Astrocyte (in vitro differentiated cells and primary cell): ENCODE measurements around the gene DLL1. TPM values are rescaled to one million over a fixed set of nuclear protein-coding genes. Genes with fewer than 3 reads are reported as not detected.

Experiments
- DNase-seq: peaks from one replicate; pipeline ENCODE4 v3.0.0-alpha.2; 2010; ENCODE audit warnings: low read depth
- FAIRE-seq: peaks from 2 replicates; lab custom pipeline; 2011; peaks lifted over from hg19 to GRCh38; lab: Jason Lieb, UNC
- H2AFZ ChIP-seq: 2 replicates; pipeline ENCODE4 v1.6.0; 2012; ENCODE audit warnings: low read depth, low read length, inconsistent platforms
- H3K27ac ChIP-seq: 2 replicates; pipeline ENCODE4 v1.5.1; 2011; ENCODE audit warnings: low read depth, low read length, inconsistent platforms
- H3K27me3 ChIP-seq: 2 replicates; pipeline ENCODE4 v1.6.0; 2011; ENCODE audit warnings: low read length, inconsistent platforms; ENCODE audit not compliant: insufficient read depth
- H3K36me3 ChIP-seq: 2 replicates; pipeline ENCODE4 v1.5.1; 2011; ENCODE audit warnings: low read length, inconsistent platforms; ENCODE audit not compliant: insufficient read depth
- H3K4me1 ChIP-seq: 2 replicates; pipeline ENCODE4 v1.5.1; 2011; ENCODE audit warnings: low read length, inconsistent platforms; ENCODE audit not compliant: insufficient read depth
- H3K4me2 ChIP-seq: 2 replicates; pipeline ENCODE4 v1.6.0; 2012; ENCODE audit warnings: low read length, inconsistent platforms
- H3K4me3 ChIP-seq: 2 replicates; pipeline ENCODE4 v1.5.1; 2011; ENCODE audit warnings: low read depth, mild to moderate bottlenecking, low read length, inconsistent platforms; ENCODE audit not compliant: insufficient read depth
- H3K79me2 ChIP-seq: 2 replicates; pipeline ENCODE4 v1.6.0; 2012; ENCODE audit warnings: mild to moderate bottlenecking, low read length, inconsistent platforms; ENCODE audit not compliant: insufficient read depth
- H3K9ac ChIP-seq: 2 replicates; pipeline ENCODE4 v1.6.0; 2012; ENCODE audit warnings: mild to moderate bottlenecking, low read length, inconsistent platforms
- H3K9me3 ChIP-seq: 2 replicates; pipeline ENCODE4 v1.5.1; 2012; ENCODE audit warnings: low read depth, mild to moderate bottlenecking, low read length, inconsistent platforms; ENCODE audit not compliant: insufficient read depth
- H4K20me1 ChIP-seq: 2 replicates; pipeline ENCODE4 v1.6.0; 2012; ENCODE audit warnings: low read length, inconsistent platforms; ENCODE audit not compliant: insufficient read depth
- H3K27ac Mint-ChIP-seq: one replicate; pipeline ENCODE4 v1.8.0; 2021; ENCODE audit warnings: mild to moderate bottlenecking, mixed read lengths; ENCODE audit not compliant: unreplicated experiment
- H3K27me3 Mint-ChIP-seq: one replicate; pipeline ENCODE4 v1.8.0; 2021; ENCODE audit warnings: low read depth, mixed read lengths; ENCODE audit not compliant: unreplicated experiment
- H3K36me3 Mint-ChIP-seq: one replicate; pipeline ENCODE4 v1.8.0; 2021; ENCODE audit warnings: low read depth, mixed read lengths; ENCODE audit not compliant: unreplicated experiment
- H3K4me1 Mint-ChIP-seq: one replicate; pipeline ENCODE4 v1.8.0; 2021; ENCODE audit warnings: low read depth, mixed read lengths; ENCODE audit not compliant: unreplicated experiment
- H3K4me3 Mint-ChIP-seq: one replicate; pipeline ENCODE4 v1.8.0; 2021; ENCODE audit warnings: mild to moderate bottlenecking, moderate library complexity, mixed read lengths; ENCODE audit not compliant: unreplicated experiment
- H3K9me3 Mint-ChIP-seq: one replicate; pipeline ENCODE4 v1.8.0; 2021; ENCODE audit warnings: mild to moderate bottlenecking, mixed read lengths; ENCODE audit not compliant: unreplicated experiment
- EZH2 ChIP-seq: IDR thresholded peaks from 2 replicates; pipeline ENCODE4 v1.6.1; 2012; ENCODE audit warnings: mild to moderate bottlenecking, low read length, inconsistent platforms; ENCODE audit not compliant: insufficient read depth
- total RNA-seq: library from RNA; stranded (reverse); gene quantifications from 2 replicates; pipeline ENCODE4 v1.2.1, GENCODE V29; 2021
- TF ChIP-seq, protein P1 (sequence below): IDR thresholded peaks from 2 replicates; pipeline ENCODE4 v1.5.1; 2011; ENCODE audit warnings: low read depth, mild to moderate bottlenecking, inconsistent platforms, low read length, moderate library complexity; ENCODE audit not compliant: insufficient read depth

The DLL1 gene
- total RNA-seq, 1 donor from 2014 or later, result 1.6 TPM

DNA sequence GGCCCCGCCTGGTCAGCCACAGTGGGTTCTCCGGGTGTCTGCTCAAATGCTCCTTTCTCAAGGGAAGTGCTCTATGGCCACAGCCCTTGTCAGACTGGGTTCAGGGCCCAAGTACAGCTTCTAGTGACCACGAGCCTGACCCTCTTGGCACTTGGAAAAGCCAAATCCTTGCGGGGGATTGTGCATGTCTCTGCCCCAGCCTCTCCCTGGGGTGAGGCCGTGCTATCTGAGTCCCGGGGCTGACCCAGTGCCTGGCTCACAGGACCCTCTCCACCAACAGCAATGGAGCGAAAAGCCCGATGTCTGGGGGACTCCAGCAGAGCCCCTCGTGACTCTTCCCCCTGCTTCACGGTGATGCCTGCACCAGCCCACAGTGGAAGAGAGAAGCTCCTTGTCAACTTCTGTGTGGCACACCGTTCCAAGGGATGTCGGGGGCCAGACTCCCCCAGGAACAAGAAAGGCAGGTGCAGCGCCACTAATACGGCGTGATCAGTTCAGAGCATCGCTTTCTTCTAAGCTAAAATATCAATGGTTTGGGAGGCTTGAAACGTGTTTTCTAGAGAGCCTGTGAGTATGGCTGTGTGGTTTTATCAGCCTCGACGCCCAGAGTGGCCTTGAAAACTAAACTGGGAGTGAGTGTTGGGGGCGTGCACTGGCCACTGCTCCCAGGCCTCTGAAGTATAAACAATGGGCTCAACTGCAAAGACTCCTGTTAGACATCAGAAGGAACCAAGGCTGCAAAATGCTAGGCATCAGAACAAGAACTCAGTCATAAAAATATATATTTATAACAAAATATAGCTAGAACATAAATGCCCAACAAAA lies 51.9 kb downstream of the DLL1 start:
- Mint-ChIP-seq H3K4me3 (no peak overlapping the region), H3K27me3 (peaks cover 26% of the 10 kb centered on the region), H3K4me1 (no peaks in the 10 kb centered on the region), H3K9me3 (no peaks in the 10 kb centered on the region), H3K27ac (no peak overlapping the region), H3K36me3 (no peaks in the 10 kb centered on the region)
- FAIRE-seq, result no peak
- no peaks in the 10 kb centered on the region for H3K9me3 ChIP-seq
- H3K79me2 ChIP-seq, result no peaks in the 10 kb centered on the region
- H2AFZ ChIP-seq, result no peak overlapping the region
- DNase-seq, result no peak
- no peak overlapping the region for H3K27ac ChIP-seq
- H3K4me1 ChIP-seq, result no peaks in the 10 kb centered on the region
- TF ChIP-seq EZH2, result no peak
- TF ChIP-seq, protein P1, sequence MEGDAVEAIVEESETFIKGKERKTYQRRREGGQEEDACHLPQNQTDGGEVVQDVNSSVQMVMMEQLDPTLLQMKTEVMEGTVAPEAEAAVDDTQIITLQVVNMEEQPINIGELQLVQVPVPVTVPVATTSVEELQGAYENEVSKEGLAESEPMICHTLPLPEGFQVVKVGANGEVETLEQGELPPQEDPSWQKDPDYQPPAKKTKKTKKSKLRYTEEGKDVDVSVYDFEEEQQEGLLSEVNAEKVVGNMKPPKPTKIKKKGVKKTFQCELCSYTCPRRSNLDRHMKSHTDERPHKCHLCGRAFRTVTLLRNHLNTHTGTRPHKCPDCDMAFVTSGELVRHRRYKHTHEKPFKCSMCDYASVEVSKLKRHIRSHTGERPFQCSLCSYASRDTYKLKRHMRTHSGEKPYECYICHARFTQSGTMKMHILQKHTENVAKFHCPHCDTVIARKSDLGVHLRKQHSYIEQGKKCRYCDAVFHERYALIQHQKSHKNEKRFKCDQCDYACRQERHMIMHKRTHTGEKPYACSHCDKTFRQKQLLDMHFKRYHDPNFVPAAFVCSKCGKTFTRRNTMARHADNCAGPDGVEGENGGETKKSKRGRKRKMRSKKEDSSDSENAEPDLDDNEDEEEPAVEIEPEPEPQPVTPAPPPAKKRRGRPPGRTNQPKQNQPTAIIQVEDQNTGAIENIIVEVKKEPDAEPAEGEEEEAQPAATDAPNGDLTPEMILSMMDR, result no peak
- H4K20me1 ChIP-seq, result no peaks in the 10 kb centered on the region
- H3K4me3 ChIP-seq, result no peak overlapping the region
- H3K4me2 ChIP-seq, result no peak overlapping the region
- no peaks in the 10 kb centered on the region for H3K36me3 ChIP-seq
- H3K9ac ChIP-seq, result no peak overlapping the region
- no peaks in the 10 kb centered on the region for H3K27me3 ChIP-seq

DNA sequence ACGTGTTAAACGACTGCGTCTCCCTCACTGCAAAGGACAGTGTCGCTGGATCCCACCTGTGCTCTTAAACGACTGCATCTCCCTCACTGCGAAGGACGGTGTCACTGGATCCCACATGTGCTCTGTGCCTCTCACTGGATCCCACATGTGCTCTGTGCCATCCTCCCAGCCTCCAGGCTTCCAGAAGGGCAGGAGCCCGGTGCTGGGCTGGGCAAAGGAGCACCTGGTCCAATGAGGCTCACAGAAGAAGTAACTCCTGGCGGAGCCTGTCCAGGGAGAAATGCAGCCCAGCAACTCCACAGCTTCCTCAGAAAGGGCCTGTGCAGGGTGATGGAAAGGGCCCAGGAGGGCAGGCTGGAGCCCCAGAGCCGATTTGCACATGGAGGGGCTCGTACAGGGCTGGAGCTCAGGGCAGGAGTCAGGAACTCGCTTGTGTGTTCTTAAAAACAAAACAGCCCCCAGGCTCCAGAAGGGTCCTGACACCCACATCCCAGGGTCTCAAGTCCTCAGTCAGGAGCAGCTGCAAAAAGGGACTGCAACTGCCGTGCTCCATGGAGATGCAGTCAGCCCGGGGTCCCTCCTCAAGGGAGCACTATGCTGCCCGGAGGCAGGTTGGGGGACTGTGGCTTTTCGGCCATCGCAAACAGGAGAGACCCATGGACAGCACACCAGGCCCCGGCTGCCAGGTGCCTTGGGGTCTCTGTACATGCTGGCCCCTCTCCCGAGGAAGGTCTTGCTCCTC lies 52.7 kb downstream of the DLL1 start:
- Mint-ChIP-seq H3K27ac (no peak overlapping the region), H3K4me3 (no peak overlapping the region), H3K36me3 (no peaks in the 10 kb centered on the region), H3K9me3 (no peaks in the 10 kb centered on the region), H3K27me3 (peaks cover 25% of the 10 kb centered on the region), H3K4me1 (no peaks in the 10 kb centered on the region)
- H3K4me3 ChIP-seq, result no peak overlapping the region
- no peak for TF ChIP-seq EZH2
- TF ChIP-seq, protein P1, result no peak
- H3K4me1 ChIP-seq, result no peaks in the 10 kb centered on the region
- H3K9ac ChIP-seq, result no peak overlapping the region
- no peaks in the 10 kb centered on the region for H4K20me1 ChIP-seq
- no peak for DNase-seq
- H3K4me2 ChIP-seq, result no peak overlapping the region
- H2AFZ ChIP-seq, result no peak overlapping the region
- no peak for FAIRE-seq
- H3K9me3 ChIP-seq, result no peaks in the 10 kb centered on the region
- no peaks in the 10 kb centered on the region for H3K79me2 ChIP-seq
- no peaks in the 10 kb centered on the region for H3K36me3 ChIP-seq
- H3K27me3 ChIP-seq, result no peaks in the 10 kb centered on the region
- no peak overlapping the region for H3K27ac ChIP-seq
